Mucosa of rectum (tissue), 2 donors: ENCODE measurements around the gene ZNF385B.
"Not testable (repeated sequence)": the region's sequence is repeated elsewhere in the genome, so short reads cannot be mapped to it uniquely, and the experiment has no call there.

Experiments
- H3K27ac ChIP-seq, 2 donors: one replicate each; pipeline ENCODE4 v1.7.0; 2013; ENCODE audit warnings: inconsistent platforms in 2 of 2, low read depth in 2 of 2, low read length in 2 of 2
- H3K27me3 ChIP-seq, 2 donors: one replicate each; pipeline ENCODE4 v1.7.0; 2013; ENCODE audit warnings: low read length in 2 of 2; ENCODE audit not compliant: control insufficient read depth in 2 of 2, insufficient read depth in 2 of 2
- H3K36me3 ChIP-seq, 2 donors: one replicate each; pipeline ENCODE4 v1.7.0; 2013; ENCODE audit warnings: low read length in 2 of 2; ENCODE audit not compliant: control insufficient read depth in 2 of 2, insufficient read depth in 2 of 2
- H3K4me1 ChIP-seq, 2 donors: one replicate each; pipeline ENCODE4 v1.7.0; 2013; ENCODE audit warnings: low read length in 2 of 2, mild to moderate bottlenecking in 1 of 2; ENCODE audit not compliant: control insufficient read depth in 2 of 2, insufficient read depth in 2 of 2
- H3K4me3 ChIP-seq, 2 donors: one replicate each; pipeline ENCODE4 v1.7.0; 2013; ENCODE audit warnings: low read length in 2 of 2
- H3K9ac ChIP-seq, 2 donors: one replicate each; pipeline ENCODE4 v1.7.0; 2013; ENCODE audit warnings: low read length in 2 of 2, low read depth in 1 of 2, mild to moderate bottlenecking in 1 of 2
- H3K9me3 ChIP-seq, 2 donors: one replicate each; pipeline ENCODE4 v1.7.0; 2013; ENCODE audit warnings: low read length in 2 of 2; ENCODE audit not compliant: control insufficient read depth in 2 of 2
- donor health status: healthy.
- donor health status: Normal muscosa, but diverticular disease.

Gene ZNF385B

GRCh38 chr2:179629776-179630175 lies 231.6 kb downstream of the ZNF385B start:
- H3K4me3 ChIP-seq, H3K4me1 ChIP-seq, H3K27me3 ChIP-seq, H3K36me3 ChIP-seq, H3K27ac ChIP-seq, H3K9ac ChIP-seq, H3K9me3 ChIP-seq: not testable (repeated sequence)

GRCh38 chr2:179626261-179626660 lies 235.2 kb downstream of the ZNF385B start:
- Histone ChIP-seq H3K4me3 (no peak overlapping the region), H3K36me3 (no peaks in the 10 kb centered on the region), H3K9ac (no peak overlapping the region), H3K27ac (no peak overlapping the region), H3K27me3 (no peaks in the 10 kb centered on the region), H3K4me1 (no peaks in the 10 kb centered on the region), H3K9me3 (no peaks in the 10 kb centered on the region)

- Histone ChIP-seq H3K9me3 (no peaks in the 10 kb centered on the region), H3K36me3 (no peaks in the 10 kb centered on the region), H3K4me1 (no peaks in the 10 kb centered on the region), H3K9ac (no peak overlapping the region), H3K27me3 (no peaks in the 10 kb centered on the region), H3K27ac (no peak overlapping the region), H3K4me3 (no peak overlapping the region)
These were observed 238.6 kb downstream of the ZNF385B start for GRCh38 chr2:179622635-179623300.

GRCh38 chr2:179622112-179622511 lies 239.3 kb downstream of the ZNF385B start:
- no peak overlapping the region for H3K27ac ChIP-seq
- H3K4me1 ChIP-seq = no peaks in the 10 kb centered on the region
- H3K9me3 ChIP-seq = no peaks in the 10 kb centered on the region
- no peak overlapping the region for H3K4me3 ChIP-seq
- no peaks in the 10 kb centered on the region for H3K27me3 ChIP-seq
- H3K36me3 ChIP-seq = no peaks in the 10 kb centered on the region
- H3K9ac ChIP-seq = no peak overlapping the region

GRCh38 chr2:179619947-179620467 lies 241.4 kb downstream of the ZNF385B start:
- Histone ChIP-seq H3K4me3 (no peak overlapping the region), H3K9ac (no peak overlapping the region), H3K4me1 (no peaks in the 10 kb centered on the region), H3K9me3 (no peaks in the 10 kb centered on the region), H3K36me3 (no peaks in the 10 kb centered on the region), H3K27me3 (no peaks in the 10 kb centered on the region), H3K27ac (no peak overlapping the region)

- H3K4me3 ChIP-seq = no peak overlapping the region
- H3K27me3 ChIP-seq = no peaks in the 10 kb centered on the region
- no peaks in the 10 kb centered on the region for H3K9me3 ChIP-seq
- H3K4me1 ChIP-seq = no peaks in the 10 kb centered on the region
- no peak overlapping the region for H3K27ac ChIP-seq
- no peaks in the 10 kb centered on the region for H3K36me3 ChIP-seq
- H3K9ac ChIP-seq = no peak overlapping the region
These were observed 247.3 kb downstream of the ZNF385B start for GRCh38 chr2:179614121-179614520.

GRCh38 chr2:179613701-179614100 lies 247.7 kb downstream of the ZNF385B start:
- H3K4me1 ChIP-seq = no peaks in the 10 kb centered on the region

GRCh38 chr2:179613299-179613651 lies 248.1 kb downstream of the ZNF385B start:
- H3K9ac ChIP-seq = no peak overlapping the region
- no peaks in the 10 kb centered on the region for H3K36me3 ChIP-seq
- no peak overlapping the region for H3K27ac ChIP-seq
- H3K4me3 ChIP-seq = no peak overlapping the region
- no peaks in the 10 kb centered on the region for H3K9me3 ChIP-seq
- H3K4me1 ChIP-seq = no peaks in the 10 kb centered on the region
- no peaks in the 10 kb centered on the region for H3K27me3 ChIP-seq

More at GRCh38 chr2:179613701-179614100, 247.7 kb downstream of the ZNF385B start:
- Histone ChIP-seq H3K9ac (no peak overlapping the region), H3K27me3 (no peaks in the 10 kb centered on the region), H3K27ac (no peak overlapping the region), H3K9me3 (no peaks in the 10 kb centered on the region), H3K36me3 (no peaks in the 10 kb centered on the region), H3K4me3 (no peak overlapping the region)

- Histone ChIP-seq H3K27me3 (no peaks in the 10 kb centered on the region), H3K4me1 (no peaks in the 10 kb centered on the region), H3K4me3 (no peak overlapping the region), H3K27ac (no peak overlapping the region), H3K36me3 (no peaks in the 10 kb centered on the region), H3K9ac (no peak overlapping the region), H3K9me3 (no peaks in the 10 kb centered on the region)
These were observed 248.7 kb downstream of the ZNF385B start for GRCh38 chr2:179612591-179613298.

GRCh38 chr2:179612108-179612507 lies 249.3 kb downstream of the ZNF385B start:
- no peak overlapping the region for H3K9ac ChIP-seq
- H3K9me3 ChIP-seq = no peaks in the 10 kb centered on the region
- no peak overlapping the region for H3K27ac ChIP-seq
- no peaks in the 10 kb centered on the region for H3K4me1 ChIP-seq
- no peak overlapping the region for H3K4me3 ChIP-seq
- no peaks in the 10 kb centered on the region for H3K27me3 ChIP-seq
- no peaks in the 10 kb centered on the region for H3K36me3 ChIP-seq
